ENCODE measurements around the gene CPNE8.

Gene CPNE8

GRCh38 chr12:38783304-38783703, 122.1 kb downstream of the CPNE8 start:
- H4K20me1 ChIP-seq (ENCODE audit: insufficient read depth, low read length): no peaks in the 10 kb centered on the region
- H3K27me3 ChIP-seq (replicated peaks; ENCODE audit: insufficient read depth, low read length): no peaks in the 10 kb centered on the region
- H3F3A ChIP-seq (ENCODE audit: insufficient read depth, low read length): no peaks in the 10 kb centered on the region
- H3K4me1 ChIP-seq (ENCODE audit: low read length): 0 out of 2 replicates have a peak, but pooled peaks cover 5% of the 10 kb centered on the region
- no peaks in the 10 kb centered on the region for H3K9me2 ChIP-seq (replicated peaks; ENCODE audit: insufficient read depth, low read length)
- no peaks in the 10 kb centered on the region for H3K79me2 ChIP-seq (ENCODE audit: low read length)
- H2AFZ ChIP-seq (ENCODE audit: low read length): no peak overlapping the region
- TF ChIP-seq EZH2phosphoT487 (IDR thresholded peaks at IDR 0.05; ENCODE audit: low read length): no peak
- TF ChIP-seq EZH2 (optimal IDR thresholded peaks at IDR 0.05; ENCODE audit: low read depth, low read length): no peak
- TF ChIP-seq CTCF (IDR thresholded peaks at IDR 0.05; ENCODE audit: low read length): no peak
- H3K36me3 ChIP-seq (replicated peaks; ENCODE audit: insufficient read depth, low read length): no peaks in the 10 kb centered on the region
- H3K4me3 ChIP-seq (ENCODE audit: low read length): no peak overlapping the region
- H3K9me3 ChIP-seq (replicated peaks; ENCODE audit: insufficient read depth, low read length): no peaks in the 10 kb centered on the region
- DNase-seq: no peak
- no peak overlapping the region for H3K27ac ChIP-seq (ENCODE audit: low read length)
- H3K9ac ChIP-seq (ENCODE audit: low read length): no peak overlapping the region
- no peak overlapping the region for H3K4me2 ChIP-seq (ENCODE audit: low read depth, low read length)

- Histone ChIP-seq H3K36me3 (replicated peaks; ENCODE audit: insufficient read depth, low read length) (no peaks in the 10 kb centered on the region), H3K9ac (ENCODE audit: low read length) (no peak overlapping the region), H4K20me1 (ENCODE audit: insufficient read depth, low read length) (no peaks in the 10 kb centered on the region), H3K27me3 (replicated peaks; ENCODE audit: insufficient read depth, low read length) (no peaks in the 10 kb centered on the region), H3K9me2 (replicated peaks; ENCODE audit: insufficient read depth, low read length) (no peaks in the 10 kb centered on the region), H3F3A (ENCODE audit: insufficient read depth, low read length) (no peaks in the 10 kb centered on the region), H3K4me3 (ENCODE audit: low read length) (no peak overlapping the region), H3K9me3 (replicated peaks; ENCODE audit: insufficient read depth, low read length) (no peaks in the 10 kb centered on the region), H3K4me1 (ENCODE audit: low read length) (0 out of 2 replicates have a peak, but pooled peaks cover 5% of the 10 kb centered on the region), H3K79me2 (ENCODE audit: low read length) (no peaks in the 10 kb centered on the region), H3K27ac (ENCODE audit: low read length) (no peak overlapping the region), H2AFZ (ENCODE audit: low read length) (no peak overlapping the region), H3K4me2 (ENCODE audit: low read depth, low read length) (no peak overlapping the region)
- DNase-seq: no peak
- no peak for TF ChIP-seq CTCF (IDR thresholded peaks at IDR 0.05; ENCODE audit: low read length)
- no peak for TF ChIP-seq EZH2phosphoT487 (IDR thresholded peaks at IDR 0.05; ENCODE audit: low read length)
- TF ChIP-seq EZH2 (optimal IDR thresholded peaks at IDR 0.05; ENCODE audit: low read depth, low read length): no peak
Measured at GRCh38 chr12:38782359-38782758, 123.0 kb downstream of the CPNE8 start.

GRCh38 chr12:38776647-38777046, 128.7 kb downstream of the CPNE8 start:
- peaks cover 13% of the 10 kb centered on the region for H3K4me1 ChIP-seq (ENCODE audit: low read length)
- no peak overlapping the region for H3K27ac ChIP-seq (ENCODE audit: low read length)
- no peaks in the 10 kb centered on the region for H4K20me1 ChIP-seq (ENCODE audit: insufficient read depth, low read length)
- no peaks in the 10 kb centered on the region for H3K36me3 ChIP-seq (replicated peaks; ENCODE audit: insufficient read depth, low read length)
- no peak overlapping the region for H3K4me3 ChIP-seq (ENCODE audit: low read length)
- no peaks in the 10 kb centered on the region for H3F3A ChIP-seq (ENCODE audit: insufficient read depth, low read length)
- no peak overlapping the region for H2AFZ ChIP-seq (ENCODE audit: low read length)
- no peak for TF ChIP-seq EZH2phosphoT487 (IDR thresholded peaks at IDR 0.05; ENCODE audit: low read length)
- no peak for TF ChIP-seq EZH2 (optimal IDR thresholded peaks at IDR 0.05; ENCODE audit: low read depth, low read length)
- TF ChIP-seq CTCF (IDR thresholded peaks at IDR 0.05; ENCODE audit: low read length): no peak
- no peak overlapping the region for H3K9ac ChIP-seq (ENCODE audit: low read length)
- H3K79me2 ChIP-seq (ENCODE audit: low read length): no peaks in the 10 kb centered on the region
- H3K4me2 ChIP-seq (ENCODE audit: low read depth, low read length): no peak overlapping the region
- no peaks in the 10 kb centered on the region for H3K9me3 ChIP-seq (replicated peaks; ENCODE audit: insufficient read depth, low read length)
- no peaks in the 10 kb centered on the region; the same call in 1 of the 2 replicates for H3K9me2 ChIP-seq (replicated peaks; ENCODE audit: insufficient read depth, low read length)
- DNase-seq: no peak
- H3K27me3 ChIP-seq (replicated peaks; ENCODE audit: insufficient read depth, low read length): no peaks in the 10 kb centered on the region
